ENCODE data around the gene TCERG1L.

DNA sequence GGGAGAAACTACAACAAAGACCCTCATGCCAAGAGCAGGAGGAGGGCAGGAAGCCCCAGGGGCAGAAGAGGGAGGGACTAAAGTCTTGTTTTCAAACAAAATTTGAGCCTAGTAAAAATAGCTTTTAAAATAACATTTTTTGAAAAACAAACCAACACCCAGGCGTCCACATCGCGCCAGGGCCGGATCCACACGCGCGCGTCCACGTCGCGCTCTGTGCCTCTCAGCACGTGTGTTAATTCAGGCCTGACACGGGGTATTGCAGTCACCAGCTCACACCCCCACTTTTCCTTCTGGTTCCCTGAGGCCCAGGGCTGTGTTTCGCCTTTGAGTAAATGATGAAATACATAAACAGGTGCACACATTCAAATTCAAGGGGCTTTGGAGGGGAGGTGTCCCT lies 196.2 kb downstream of the TCERG1L start:
- TF ChIP-seq, protein P1, sequence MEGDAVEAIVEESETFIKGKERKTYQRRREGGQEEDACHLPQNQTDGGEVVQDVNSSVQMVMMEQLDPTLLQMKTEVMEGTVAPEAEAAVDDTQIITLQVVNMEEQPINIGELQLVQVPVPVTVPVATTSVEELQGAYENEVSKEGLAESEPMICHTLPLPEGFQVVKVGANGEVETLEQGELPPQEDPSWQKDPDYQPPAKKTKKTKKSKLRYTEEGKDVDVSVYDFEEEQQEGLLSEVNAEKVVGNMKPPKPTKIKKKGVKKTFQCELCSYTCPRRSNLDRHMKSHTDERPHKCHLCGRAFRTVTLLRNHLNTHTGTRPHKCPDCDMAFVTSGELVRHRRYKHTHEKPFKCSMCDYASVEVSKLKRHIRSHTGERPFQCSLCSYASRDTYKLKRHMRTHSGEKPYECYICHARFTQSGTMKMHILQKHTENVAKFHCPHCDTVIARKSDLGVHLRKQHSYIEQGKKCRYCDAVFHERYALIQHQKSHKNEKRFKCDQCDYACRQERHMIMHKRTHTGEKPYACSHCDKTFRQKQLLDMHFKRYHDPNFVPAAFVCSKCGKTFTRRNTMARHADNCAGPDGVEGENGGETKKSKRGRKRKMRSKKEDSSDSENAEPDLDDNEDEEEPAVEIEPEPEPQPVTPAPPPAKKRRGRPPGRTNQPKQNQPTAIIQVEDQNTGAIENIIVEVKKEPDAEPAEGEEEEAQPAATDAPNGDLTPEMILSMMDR (IDR thresholded peaks at IDR 0.05) = no peak
- no peak for TF ChIP-seq POLR2A (IDR thresholded peaks at IDR 0.05)

Data from body of pancreas (tissue), 4 donors.